Erythroblast (primary cell): ENCODE measurements around the gene IQGAP3.

ENCODE experiments used
- DNase-seq, 2 experiments: peaks; one replicate each; lab custom pipeline; 2025; lab: John Stamatoyannopoulos, UW
- GATA1 ChIP-seq: IDR thresholded peaks from 2 replicates; pipeline ENCODE4 v1.6.1; 2011; ENCODE audit warnings: low read depth, mild to moderate bottlenecking, control low read depth, low read length, moderate library complexity
- POLR2A ChIP-seq: IDR thresholded peaks from 2 replicates; pipeline ENCODE4 v1.6.1; 2011; ENCODE audit warnings: mild to moderate bottlenecking, low read length

The IQGAP3 gene

DNA sequence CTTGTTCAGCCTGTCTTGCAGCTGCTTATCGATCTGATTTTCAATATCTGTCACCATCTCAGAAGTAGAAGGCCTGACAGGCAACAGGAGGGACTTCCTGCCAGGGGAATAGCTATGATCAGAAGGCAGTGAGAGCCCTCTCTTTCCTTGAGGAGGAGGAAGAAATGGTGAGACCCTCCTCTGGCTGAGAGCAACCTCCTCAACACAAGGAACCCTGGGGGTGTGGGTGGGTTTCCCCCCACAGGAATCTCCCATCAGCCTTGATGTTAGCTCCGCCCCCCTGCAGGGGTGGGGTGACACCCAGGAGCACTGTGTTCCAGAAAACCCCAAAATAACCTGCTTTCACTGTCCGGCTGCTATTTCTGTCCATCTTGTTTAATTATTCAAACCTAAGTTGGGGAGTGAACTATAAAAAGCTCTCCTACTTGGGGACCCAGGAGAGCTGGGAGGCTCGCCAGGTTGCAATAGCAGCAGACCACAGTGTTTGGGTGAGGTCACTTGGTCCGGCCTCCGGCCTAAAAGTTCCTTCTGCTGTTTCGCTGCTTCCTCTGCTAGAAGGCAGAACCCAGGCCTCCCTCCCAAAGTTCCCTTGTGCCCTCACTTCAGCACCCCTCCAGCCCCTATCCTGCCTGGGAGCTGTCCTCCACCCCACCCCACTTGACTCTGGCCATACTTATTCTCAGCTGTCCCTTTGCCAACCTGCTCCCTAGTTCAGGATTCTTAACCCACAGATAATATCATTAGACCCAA, 64.0 kb downstream of the IQGAP3 start:
- TF ChIP-seq GATA1 (no peak), POLR2A (no peak)
- no peak for DNase-seq

DNA sequence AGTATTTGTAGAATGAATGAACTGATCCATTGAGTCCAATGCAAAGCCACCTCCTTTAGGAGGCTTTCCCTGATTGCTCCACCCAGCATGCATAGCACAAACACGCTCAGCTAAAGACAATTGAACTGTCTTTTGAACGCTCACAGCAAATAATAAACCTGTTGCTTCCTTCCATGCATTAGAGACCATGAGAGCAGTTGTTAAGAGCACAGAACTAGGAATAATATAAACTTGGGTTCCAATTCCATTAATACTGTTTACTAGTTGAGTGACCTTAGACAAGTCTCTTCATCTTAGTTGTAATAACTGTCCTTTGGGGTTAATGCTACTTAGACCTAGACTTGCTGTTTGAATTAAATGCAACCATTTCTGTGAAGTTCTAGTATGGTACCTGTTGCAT, 65.9 kb downstream of the IQGAP3 start:
- TF ChIP-seq POLR2A, result no peak
- TF ChIP-seq GATA1, result no peak
- no peak for DNase-seq

DNA sequence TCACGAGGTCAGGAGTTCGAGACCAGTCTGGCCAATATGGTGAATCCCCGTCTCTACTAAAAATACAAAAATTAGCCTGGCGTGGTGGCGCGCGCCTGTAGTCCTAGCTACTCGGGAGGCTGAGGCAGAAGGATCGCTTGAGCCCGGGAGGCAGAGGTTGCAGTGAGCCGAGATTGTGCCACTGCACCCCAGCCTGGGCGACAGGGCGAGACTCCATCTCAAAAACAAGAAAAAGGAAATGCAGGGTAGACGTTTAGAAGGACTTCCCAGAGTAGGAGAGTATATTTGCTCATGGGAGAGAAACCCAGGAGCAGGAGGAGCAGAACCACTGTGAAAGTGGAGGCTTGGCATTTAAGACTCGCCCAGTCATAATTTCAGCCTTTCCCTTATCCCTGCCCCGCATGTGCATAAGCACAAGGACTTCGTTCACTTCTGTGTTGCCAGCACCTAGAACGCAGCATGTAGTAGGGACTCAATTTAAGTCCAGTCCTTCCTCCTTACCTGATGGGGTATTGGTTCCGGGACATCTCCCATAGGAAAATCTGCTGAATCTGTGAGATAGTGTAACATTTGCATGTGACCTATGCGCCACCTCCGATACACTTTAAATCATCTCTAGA, 66.6 kb downstream of the IQGAP3 start:
- DNase-seq, result peak in 1 of 2 experiments; percentile 23
- TF ChIP-seq POLR2A (no peak), GATA1 (no peak)

DNA sequence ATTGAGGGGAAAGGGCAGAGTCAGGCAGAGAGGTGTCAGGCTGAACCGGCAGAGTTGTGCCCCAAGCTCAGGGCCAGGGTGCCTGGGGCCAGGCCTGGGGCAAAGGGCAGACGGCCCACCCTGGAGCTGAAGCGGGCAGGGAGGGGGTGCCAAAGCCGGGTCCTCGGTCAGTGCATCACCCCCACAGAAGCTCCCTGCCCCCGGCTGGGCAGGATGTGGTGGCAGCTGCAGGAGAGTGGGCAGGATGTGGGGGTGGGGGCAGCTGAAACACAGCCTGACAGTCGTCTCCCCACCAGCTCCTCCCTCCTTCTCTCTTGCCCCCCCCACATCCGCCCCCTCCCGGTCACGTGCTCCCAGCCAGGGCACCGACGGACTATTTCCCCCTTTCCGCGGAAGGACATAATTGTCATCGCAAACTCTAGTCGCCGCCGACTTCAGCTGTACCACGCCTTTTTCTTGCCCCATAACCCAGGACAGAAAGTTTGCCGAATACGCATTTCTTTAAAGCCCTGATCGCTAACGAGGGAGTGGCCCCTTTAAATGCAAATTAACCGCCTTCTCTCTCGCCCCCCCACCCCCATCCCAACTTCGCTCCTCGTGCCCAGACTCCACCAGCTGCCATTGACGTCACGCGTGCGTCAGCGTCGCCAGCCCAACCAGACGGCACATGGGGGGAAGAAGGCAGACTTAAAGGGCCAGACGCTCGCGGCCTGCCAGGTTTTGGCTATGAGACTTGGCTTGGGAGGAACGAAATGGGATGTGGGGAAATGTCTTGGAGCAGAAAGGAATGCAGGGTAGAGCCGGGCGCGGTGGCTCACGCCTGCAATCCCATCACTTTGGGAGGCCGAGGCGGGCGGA, 67.3 kb downstream of the IQGAP3 start:
- TF ChIP-seq POLR2A, result peak; percentile 44
- TF ChIP-seq GATA1, result no peak
- DNase-seq, result peak; percentile 98

DNA sequence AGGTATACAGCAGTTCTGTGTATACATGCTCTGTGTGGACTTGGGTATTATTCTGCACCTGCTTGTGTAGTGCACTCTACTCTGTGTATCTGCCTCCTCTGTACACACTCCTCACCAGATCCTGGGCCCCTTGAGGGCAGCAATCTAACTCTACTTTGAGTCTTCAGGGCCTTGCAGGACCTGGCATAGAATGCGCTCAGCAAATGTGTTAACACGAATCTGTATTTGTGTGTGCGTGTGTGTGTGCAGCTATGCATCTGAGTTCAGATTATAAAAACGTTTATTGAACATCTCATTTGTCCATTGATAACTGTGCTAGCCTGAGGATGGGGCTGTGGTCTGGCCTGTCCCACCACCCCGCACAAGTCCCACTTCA, 67.9 kb downstream of the IQGAP3 start:
- peak; percentile 43 to 50 for DNase-seq
- TF ChIP-seq POLR2A (no peak), GATA1 (no peak)

DNA sequence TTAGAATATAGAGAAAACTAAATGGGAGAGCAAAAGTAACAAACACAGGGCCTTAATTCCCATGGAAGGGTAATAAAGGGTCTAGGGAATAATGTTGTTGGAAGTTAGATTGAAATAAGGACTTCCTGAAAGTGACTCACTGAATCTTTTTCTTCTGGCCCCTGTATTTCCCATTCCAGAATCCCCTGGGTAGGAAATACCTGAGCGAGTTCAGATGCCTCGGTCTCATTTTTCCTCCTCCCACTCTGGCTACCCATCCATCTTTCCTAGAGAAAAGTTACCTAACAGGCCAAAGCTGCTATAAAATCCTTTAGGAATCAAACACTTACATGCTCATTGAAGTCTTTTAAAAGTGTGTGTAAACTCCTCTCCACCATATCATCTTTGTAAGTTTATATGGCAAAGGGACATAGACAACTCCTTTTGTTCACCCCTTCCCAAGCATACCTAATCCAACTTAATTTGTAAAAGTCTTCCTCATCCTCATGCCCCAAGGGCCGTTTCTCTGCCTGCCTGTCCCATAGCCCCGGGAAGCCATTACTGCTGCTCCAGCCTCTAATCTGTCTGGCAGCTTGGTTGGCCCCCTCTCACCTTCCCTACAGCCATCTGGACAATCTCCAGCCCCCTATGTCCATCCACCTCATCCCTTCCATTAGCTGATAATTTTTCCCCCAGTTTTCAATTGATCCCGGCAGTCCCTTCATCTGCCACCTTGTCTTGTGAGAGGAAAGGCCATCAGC, 68.5 kb downstream of the IQGAP3 start:
- TF ChIP-seq POLR2A (no peak), GATA1 (no peak)
- peak in 1 of 2 experiments; percentile 34 for DNase-seq

DNA sequence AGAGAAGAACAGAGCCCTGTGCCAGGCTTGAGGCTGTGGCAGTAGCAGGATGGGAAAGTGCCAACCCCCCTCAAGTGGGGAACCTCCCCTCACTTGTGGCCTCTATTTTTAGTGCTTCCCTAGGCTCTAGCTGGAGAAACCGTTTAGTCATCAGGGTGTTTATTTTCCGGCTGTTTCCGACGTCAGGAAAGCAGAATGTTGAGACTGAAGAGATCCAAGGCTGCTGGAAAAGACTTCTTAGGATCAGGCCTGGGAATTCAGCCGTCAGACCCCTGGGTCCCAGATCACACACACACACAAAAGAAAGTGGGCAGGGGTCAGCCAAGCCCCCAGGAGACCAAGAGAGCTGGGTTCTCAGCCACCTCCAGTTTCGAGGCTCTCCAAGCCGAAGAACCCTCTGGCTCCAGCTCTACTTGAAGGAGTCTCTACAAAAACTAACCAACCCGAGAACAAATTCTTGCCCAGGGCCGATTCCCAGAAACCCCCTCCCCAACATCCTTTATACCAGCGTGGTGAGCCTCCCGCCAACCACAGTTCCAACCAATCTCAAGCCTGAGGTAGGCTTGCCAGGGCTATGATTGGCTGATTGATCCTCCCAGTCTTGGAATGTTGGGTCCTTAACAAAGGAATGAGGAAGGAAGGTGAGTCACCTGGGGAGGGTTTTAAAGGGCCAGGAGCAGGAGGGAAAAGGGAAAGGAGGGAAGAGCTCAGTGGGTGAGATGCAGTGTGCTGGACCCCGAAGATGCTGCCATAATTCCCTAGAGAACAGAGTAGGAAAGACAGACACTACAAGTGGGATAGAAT, 69.3 kb downstream of the IQGAP3 start:
- TF ChIP-seq POLR2A (peak; percentile 44), GATA1 (no peak)
- DNase-seq, result peak in 1 of 2 experiments; percentile 45

DNA sequence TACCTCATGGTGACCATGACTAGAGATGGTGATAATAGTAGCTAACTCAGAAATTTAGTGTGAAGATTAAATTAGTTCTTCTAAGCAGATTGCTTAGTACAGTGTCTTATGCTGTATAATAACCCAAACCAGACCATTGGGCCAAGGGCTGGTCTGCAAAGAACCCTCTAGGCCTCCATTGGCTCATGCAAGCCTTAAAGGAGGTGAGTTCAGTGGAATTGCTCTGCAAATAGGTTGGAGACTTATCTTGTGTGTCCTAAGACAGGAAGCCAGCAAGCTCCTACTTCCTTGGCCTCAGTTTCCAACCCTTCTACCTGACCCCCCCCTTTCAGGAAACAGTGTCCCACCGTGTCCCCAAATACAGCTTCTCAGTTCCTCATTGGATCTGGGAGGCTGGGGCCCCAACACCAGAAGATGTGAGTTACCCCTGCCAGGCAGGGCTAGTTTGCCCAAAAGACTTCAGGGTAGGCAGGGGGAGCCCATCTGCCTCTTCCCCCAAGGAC, 69.9 kb downstream of the IQGAP3 start:
- peak; percentile 41 to 45 for DNase-seq

DNA sequence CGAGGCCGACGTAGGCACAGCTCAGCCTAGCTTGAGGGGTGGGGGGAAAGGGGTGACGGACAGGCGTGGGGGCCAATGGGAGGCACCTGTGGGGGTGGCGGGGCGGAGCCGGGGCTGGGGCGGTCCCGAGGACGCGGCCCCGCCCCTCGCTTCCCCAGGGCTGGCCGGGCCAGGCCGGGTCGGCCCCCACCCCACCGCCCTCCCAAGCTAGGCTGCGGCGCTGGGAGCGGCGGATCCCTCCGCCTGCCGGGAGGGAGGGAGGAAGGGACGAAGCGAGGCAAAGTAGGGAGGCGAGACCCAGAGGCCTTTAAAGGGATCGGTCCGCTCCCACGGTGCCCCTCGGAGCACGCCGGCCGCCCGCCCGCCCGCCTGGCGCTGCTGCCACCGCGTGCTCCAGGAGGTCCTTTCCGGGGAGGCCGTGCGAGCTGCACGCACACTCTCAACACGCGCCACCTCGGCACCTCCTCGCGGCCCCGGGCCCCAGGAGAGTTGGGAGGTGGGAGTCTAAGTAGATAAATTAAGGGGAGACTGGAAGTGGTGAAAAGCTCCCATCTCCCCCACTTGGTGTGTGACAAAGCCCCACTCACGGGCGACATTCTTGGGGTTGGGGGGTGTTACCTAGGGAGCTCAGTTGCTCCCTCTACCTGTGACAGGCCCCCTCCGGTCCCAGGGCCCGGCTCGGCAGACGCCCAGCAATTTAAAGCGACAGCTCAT, 71.4 kb downstream of the IQGAP3 start:
- no peak for TF ChIP-seq GATA1
- TF ChIP-seq POLR2A, result peak; percentile 79

More for the DNA sequence above, 69.9 kb downstream of the IQGAP3 start:
- no peak for TF ChIP-seq POLR2A
- TF ChIP-seq GATA1, result no peak

DNA sequence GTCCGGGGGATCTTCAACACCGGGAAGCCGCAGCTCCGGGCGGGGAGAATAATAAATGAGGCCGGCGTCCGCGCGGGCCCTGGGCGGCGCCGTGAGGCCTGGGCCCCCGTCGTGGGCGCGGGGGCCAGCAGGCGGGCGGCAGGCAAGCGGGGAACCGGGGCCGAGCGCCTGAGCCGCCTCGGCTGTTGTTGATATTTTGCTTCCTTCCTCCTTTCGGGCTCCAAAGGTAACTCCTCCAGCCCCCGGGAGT, 71.9 kb downstream of the IQGAP3 start, which contains the start of gene MEF2D:
MEF2D (minus strand) TSS at position 233 of the 250 bp plus-strand sequence. CDS start 17,483 bp downstream, outside the sequence.
- DNase-seq, result no peak
- TF ChIP-seq GATA1 (no peak), POLR2A (peak; percentile 59)

More for the DNA sequence above, 71.4 kb downstream of the IQGAP3 start:
- DNase-seq, result peak; percentile 96 to 98

DNA sequence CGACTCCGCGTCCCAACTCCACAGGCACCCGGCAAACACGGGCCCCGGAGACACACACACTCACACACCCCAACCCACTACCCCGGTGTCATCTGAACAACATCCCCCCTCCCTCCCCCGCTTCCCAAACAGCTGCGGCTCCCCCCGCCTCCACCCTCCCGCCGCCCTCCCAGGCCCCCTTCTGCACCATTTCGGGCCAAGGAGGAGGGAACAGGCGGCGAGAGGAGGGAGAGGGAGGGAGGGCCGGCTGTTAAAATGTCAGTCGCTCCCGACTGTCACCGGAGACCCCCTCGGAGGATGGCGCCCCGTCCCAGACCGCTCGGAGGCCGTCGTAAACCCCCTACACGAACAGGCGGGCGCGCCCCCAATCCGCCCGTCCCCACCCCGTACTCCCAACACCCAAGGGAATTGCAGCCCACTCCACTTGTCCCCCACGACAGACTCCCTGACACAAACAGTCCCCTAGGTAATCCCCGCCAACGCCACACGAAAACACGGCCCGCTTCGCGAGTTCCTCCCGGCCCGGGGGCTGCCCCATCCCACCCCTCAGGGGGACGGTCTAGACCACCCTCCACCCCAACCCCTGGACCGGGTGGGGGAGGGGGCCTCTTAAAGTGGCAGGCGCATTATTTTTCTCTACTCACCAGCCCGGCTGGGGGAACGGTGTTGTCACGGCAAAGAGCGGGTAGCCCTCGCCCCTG, 72.4 kb downstream of the IQGAP3 start:
- peak; percentile 60 to 80 for DNase-seq
- TF ChIP-seq POLR2A, result no peak
- no peak for TF ChIP-seq GATA1
